HG03066 (cell line): ENCODE measurements around the gene RRAS.
"Not testable (repeated sequence)": the region's sequence is repeated elsewhere in the genome, so short reads cannot be mapped to it uniquely, and the experiment has no call there.

Experiments
- ATAC-seq: cut with Tn5 transposase; IDR thresholded peaks from one replicate; pipeline ENCODE4 v1.9.1; 2021; ENCODE audit warnings: low read depth; ENCODE audit not compliant: unreplicated experiment

RRAS gene

GRCh38 chr19:49633273-49633672, 6.7 kb downstream of the RRAS start:
- not testable (repeated sequence) for ATAC-seq

- no peak for ATAC-seq
These were observed 7.4 kb downstream of the RRAS start for GRCh38 chr19:49632576-49632975.

GRCh38 chr19:49631610-49632192, 8.2 kb downstream of the RRAS start:
- ATAC-seq: no peak

GRCh38 chr19:49631014-49631588, 8.8 kb downstream of the RRAS start:
- ATAC-seq: no peak

GRCh38 chr19:49629659-49630058, 10.3 kb downstream of the RRAS start:
- ATAC-seq: no peak

- no peak for ATAC-seq
These were observed 13.7 kb downstream of the RRAS start for GRCh38 chr19:49626226-49626625.

GRCh38 chr19:49624967-49625910, 14.7 kb downstream of the RRAS start:
- no peak for ATAC-seq

- ATAC-seq: not testable (repeated sequence)
These were observed 22.1 kb downstream of the RRAS start for GRCh38 chr19:49617860-49618259.

- ATAC-seq: no peak
These were observed 23.0 kb downstream of the RRAS start for GRCh38 chr19:49616945-49617344.

GRCh38 chr19:49616532-49616931, 23.4 kb downstream of the RRAS start:
- ATAC-seq: no peak

GRCh38 chr19:49615861-49616260, 24.1 kb downstream of the RRAS start:
- no peak for ATAC-seq

- ATAC-seq: no peak
These were observed 25.7 kb downstream of the RRAS start for GRCh38 chr19:49614096-49614833.

GRCh38 chr19:49613374-49613773, 26.6 kb downstream of the RRAS start:
- no peak for ATAC-seq

GRCh38 chr19:49609499-49610092, 30.3 kb downstream of the RRAS start:
- no peak for ATAC-seq

- ATAC-seq: no peak
These were observed 34.3 kb downstream of the RRAS start for GRCh38 chr19:49605605-49606004.

GRCh38 chr19:49602806-49603205, 37.1 kb downstream of the RRAS start:
- ATAC-seq: no peak

GRCh38 chr19:49601482-49602038, 38.4 kb downstream of the RRAS start:
- no peak for ATAC-seq

- ATAC-seq: no peak
These were observed 40.3 kb downstream of the RRAS start for GRCh38 chr19:49599378-49600295.

- ATAC-seq: no peak
These were observed 42.3 kb downstream of the RRAS start for GRCh38 chr19:49597703-49597974.
